H1 (cell line): ENCODE results near the gene SPCS3. TPM values are rescaled to one million over a fixed set of nuclear protein-coding genes. Genes with fewer than 3 reads are reported as not detected.
"Not testable (repeated sequence)": the region's sequence is repeated elsewhere in the genome, so short reads cannot be mapped to it uniquely, and the experiment has no call there.

Experiments used
- CTCF ChIA-PET: fragments of 300-600 bp; sonication (Branson Sonifier 250); formaldehyde crosslinking; loops from one replicate; lab custom pipeline; 2021; ENCODE audit not compliant: partially characterized antibody; lab: Charles Lee
- POLR2A ChIA-PET: fragments of 300-600 bp; sonication (Branson Sonifier 250); formaldehyde crosslinking; loops from one replicate; lab custom pipeline; 2021; ENCODE audit warnings: inconsistent platforms; ENCODE audit not compliant: partially characterized antibody; lab: Charles Lee
- DNase-seq, 2 experiments: peaks; one replicate each; pipeline versions ENCODE4 v3.0.0 to v3.0.0-alpha.2; 2010 to 2022; ENCODE audit warnings: low spot score in 2 of 2, low read depth in 1 of 2, mixed read lengths in 1 of 2
- FAIRE-seq: peaks from 2 replicates; lab custom pipeline; 2011; peaks lifted over from hg19 to GRCh38; lab: Jason Lieb, UNC
- H2AFZ ChIP-seq: 2 replicates; pipeline ENCODE4 v1.8.1; 2012; ENCODE audit warnings: low read length, inconsistent platforms
- H2AK5ac ChIP-seq: 2 replicates; pipeline ENCODE4 v1.6.1; 2013; ENCODE audit warnings: low read depth, low read length
- H2BK120ac ChIP-seq: replicated peaks from 2 replicates; pipeline ENCODE3; 2013; ENCODE audit warnings: low read depth, low read length, inconsistent platforms
- H2BK12ac ChIP-seq: 2 replicates; pipeline ENCODE4 v1.6.1; 2013; ENCODE audit warnings: low read depth, low read length
- H2BK15ac ChIP-seq: 2 replicates; pipeline ENCODE4 v1.6.1; 2013; ENCODE audit warnings: low read length
- H2BK20ac ChIP-seq: 2 replicates; pipeline ENCODE4 v1.6.1; 2013; ENCODE audit warnings: low read length
- H2BK5ac ChIP-seq: 2 replicates; pipeline ENCODE4 v1.6.1; 2013; ENCODE audit warnings: low read depth, low read length
- H3K14ac ChIP-seq: 2 replicates; pipeline ENCODE4 v1.6.1; 2013; ENCODE audit warnings: inconsistent platforms; ENCODE audit not compliant: insufficient read length
- H3K18ac ChIP-seq: 2 replicates; pipeline ENCODE4 v1.6.1; 2013; ENCODE audit warnings: low read length; ENCODE audit errors: extremely low read depth
- H3K23ac ChIP-seq: 2 replicates; pipeline ENCODE4 v1.6.1; 2013; ENCODE audit warnings: inconsistent platforms; ENCODE audit not compliant: insufficient read length
- H3K23me2 ChIP-seq: 2 replicates; pipeline ENCODE4 v1.6.1; 2013; ENCODE audit warnings: low read depth, low read length
- H3K27ac ChIP-seq: 2 replicates; pipeline ENCODE4 v1.6.1; 2011; ENCODE audit warnings: low read depth, low read length, inconsistent platforms
- H3K27me3 ChIP-seq, 4 experiments: replicated peaks in 1 of 4; 1 replicate in 1 of 4; 2 replicates in 3 of 4; pipeline versions ENCODE4 v1.6.1 to v1.8.1; 2011 to 2013; ENCODE audit warnings: low read length in 3 of 4, mild to moderate bottlenecking in 3 of 4, inconsistent platforms in 2 of 4, mixed read lengths in 2 of 4, moderate library complexity in 1 of 4; ENCODE audit not compliant: control insufficient read depth in 3 of 4, insufficient read depth in 3 of 4; ENCODE audit errors: extremely low read depth in 1 of 4
- H3K36me3 ChIP-seq, 4 experiments: 2 replicates each; pipeline versions ENCODE4 v1.6.1 to v1.8.1; 2011 to 2013; ENCODE audit warnings: mild to moderate bottlenecking in 4 of 4, low read length in 3 of 4, moderate library complexity in 2 of 4, control low read depth in 1 of 4, inconsistent platforms in 1 of 4; ENCODE audit not compliant: insufficient read depth in 4 of 4, control insufficient read depth in 2 of 4
- H3K4ac ChIP-seq: replicated peaks from 2 replicates; pipeline ENCODE3; 2013; ENCODE audit warnings: low read length, low read depth, mixed read lengths, inconsistent platforms; ENCODE audit not compliant: insufficient read length
- H3K4me1 ChIP-seq, 4 experiments: replicated peaks in 1 of 4; 1 replicate in 1 of 4; 2 replicates in 3 of 4; pipeline versions ENCODE4 v1.6.1 to v1.8.1; 2011 to 2013; ENCODE audit warnings: low read length in 3 of 4, inconsistent platforms in 2 of 4, mixed read lengths in 1 of 4; ENCODE audit not compliant: insufficient read depth in 4 of 4, control insufficient read depth in 3 of 4
- H3K4me2 ChIP-seq, 2 experiments: 2 replicates each; pipeline versions ENCODE4 v1.6.1 to v1.8.1; 2011 to 2013; ENCODE audit warnings: low read depth in 2 of 2, low read length in 2 of 2, control low read depth in 1 of 2, inconsistent platforms in 1 of 2, mild to moderate bottlenecking in 1 of 2; ENCODE audit not compliant: insufficient read depth in 1 of 2
- H3K4me3 ChIP-seq, 4 experiments: fragments of 200-600, 300-600 bp in 1 of 4; sonication (generic), shearing (Covaris generic), sonication (Bioruptor Twin) in 1 of 4; 2 replicates each; pipeline versions ENCODE4 v1.5.1 to v1.8.1; 2011 to 2016; ENCODE audit warnings: low read length in 4 of 4, low read depth in 3 of 4, control low read depth in 2 of 4, inconsistent platforms in 2 of 4, mild to moderate bottlenecking in 2 of 4, mixed read lengths in 1 of 4, moderate library complexity in 1 of 4; ENCODE audit not compliant: insufficient read depth in 2 of 4; ENCODE audit errors: extremely low read depth in 1 of 4
- H3K56ac ChIP-seq: replicated peaks from 2 replicates; pipeline ENCODE3; 2013; ENCODE audit warnings: low read depth, mild to moderate bottlenecking, mixed read lengths, low read length, inconsistent platforms; ENCODE audit not compliant: insufficient read length
- H3K79me1 ChIP-seq: 2 replicates; pipeline ENCODE4 v1.6.1; 2013; ENCODE audit warnings: low read depth, low read length, control low read depth
- H3K79me2 ChIP-seq, 2 experiments: 2 replicates each; pipeline versions ENCODE4 v1.6.1 to v1.8.1; 2012 to 2013; ENCODE audit warnings: low read length in 2 of 2, mild to moderate bottlenecking in 2 of 2, inconsistent platforms in 1 of 2; ENCODE audit not compliant: insufficient read depth in 2 of 2, control insufficient read depth in 1 of 2
- H3K9ac ChIP-seq, 4 experiments: replicated peaks in 1 of 4; 1 replicate in 1 of 4; 2 replicates in 3 of 4; pipeline versions ENCODE4 v1.6.1 to v1.8.1; 2011 to 2013; ENCODE audit warnings: low read depth in 3 of 4, low read length in 3 of 4, control low read depth in 2 of 4, mild to moderate bottlenecking in 2 of 4, moderate library complexity in 2 of 4, inconsistent platforms in 1 of 4; ENCODE audit errors: extremely low read depth in 1 of 4
- H3K9me3 ChIP-seq, 2 experiments: 2 replicates each; pipeline versions ENCODE4 v1.6.1 to v1.8.1; 2012 to 2013; ENCODE audit warnings: mild to moderate bottlenecking in 2 of 2, moderate library complexity in 2 of 2, control low read depth in 1 of 2, inconsistent platforms in 1 of 2, low read depth in 1 of 2, low read length in 1 of 2, mixed read lengths in 1 of 2; ENCODE audit not compliant: insufficient read depth in 2 of 2
- H4K20me1 ChIP-seq, 2 experiments: replicated peaks in 1 of 2; 2 replicates each; pipeline versions ENCODE3 to v1.8.1; 2011 to 2013; ENCODE audit warnings: inconsistent platforms in 2 of 2, low read length in 2 of 2, mild to moderate bottlenecking in 1 of 2; ENCODE audit not compliant: insufficient read depth in 2 of 2, control insufficient read depth in 1 of 2
- H4K5ac ChIP-seq: 2 replicates; pipeline ENCODE4 v1.6.1; 2013; ENCODE audit warnings: low read length, low read depth, mixed read lengths, inconsistent platforms; ENCODE audit not compliant: insufficient read length
- H4K8ac ChIP-seq: 2 replicates; pipeline ENCODE4 v1.8.0; 2013; ENCODE audit warnings: mild to moderate bottlenecking, moderate library complexity, low read length, inconsistent platforms; ENCODE audit not compliant: insufficient read depth; ENCODE audit errors: extremely low read depth
- H4K91ac ChIP-seq: replicated peaks from 2 replicates; pipeline ENCODE3; 2013; ENCODE audit warnings: low read length, mixed read lengths, inconsistent platforms; ENCODE audit not compliant: insufficient read length
- WGBS, 2 experiments: shearing (Covaris generic) in 1 of 2; methylation state at CpG; one replicate each; pipeline versions ENCODE4 v1.1.6 to v1.1.7; 2013 to 2015; ENCODE audit warnings: low lambda C conversion rate in 2 of 2, mixed read lengths in 2 of 2, inconsistent platforms in 1 of 2, low coverage in 1 of 2, missing lambda C conversion rate in 1 of 2; ENCODE audit not compliant: insufficient replicate concordance in 2 of 2, insufficient coverage in 1 of 2, insufficient read length in 1 of 2; ENCODE audit errors: extremely low coverage in 1 of 2, missing lambda C conversion rate in 1 of 2; 5-methylcytosine and 5-hydroxymethylcytosine counted together
- polyA plus RNA-seq, 7 experiments: library from polyadenylated mRNA; depleted of rRNA in 3 of 7; stranded (reverse) in 5 of 7; unstranded in 2 of 7; fragments of >200 nt in 5 of 7; fragments of 200-250 nt in 2 of 7; gene quantifications; 1 replicate in 5 of 7; 2 replicates in 1 of 7; 4 replicates in 1 of 7; pipeline versions ENCODE4 v1.2.1 to v1.2.3, GENCODE V29; 2011 to 2013; ENCODE audit warnings: missing spikeins in 2 of 7, mixed read lengths in 2 of 7
- total RNA-seq: library from RNA; stranded (reverse); fragmentation: NEBNext Ultra II Directional; extraction: Animal tissue kit (Norgen Biotek cat#: 25700); gene quantifications from 2 replicates; pipeline ENCODE4 v1.2.1, GENCODE V29; 2021

Gene SPCS3
- total and polyA plus RNA-seq, 2 of the 8 experiments (the other 6 are each of a cell fraction or from before 2014, with no cell fraction given) = 18.4 to 117 TPM

DNA sequence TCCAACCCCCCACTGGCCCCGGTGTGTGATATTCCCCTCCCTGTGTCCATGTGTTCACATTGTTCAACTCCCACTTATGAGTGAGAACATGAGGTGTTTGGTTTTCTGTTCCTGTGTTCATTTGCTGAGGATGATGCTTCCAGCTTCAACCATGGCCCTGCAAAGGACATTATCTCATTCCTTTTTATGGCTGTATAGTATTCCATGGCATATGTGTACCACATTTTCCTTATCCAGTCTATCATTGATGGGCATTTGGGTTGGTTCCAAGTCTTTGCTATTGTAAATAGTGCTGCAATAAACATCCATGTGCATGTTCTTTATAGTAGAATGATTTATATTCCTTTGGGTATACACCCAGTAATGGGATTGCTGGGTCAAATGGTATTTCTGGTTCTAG is 40.2 kb upstream of the SPCS3 start:
- H2BK20ac ChIP-seq, H3K79me1 ChIP-seq, H2AFZ ChIP-seq, H3K23me2 ChIP-seq, H2BK12ac ChIP-seq, H3K79me2 ChIP-seq, H2BK15ac ChIP-seq, H3K9me3 ChIP-seq, DNase-seq, H3K9ac ChIP-seq, H3K27me3 ChIP-seq, H3K14ac ChIP-seq, H3K4me1 ChIP-seq, H3K56ac ChIP-seq, H3K23ac ChIP-seq, H2BK120ac ChIP-seq, FAIRE-seq, CTCF ChIA-PET, H2AK5ac ChIP-seq, POLR2A ChIA-PET, H3K4me2 ChIP-seq, H3K18ac ChIP-seq, H4K91ac ChIP-seq, H3K4ac ChIP-seq, H3K36me3 ChIP-seq, H4K5ac ChIP-seq, H4K8ac ChIP-seq, H3K27ac ChIP-seq, H2BK5ac ChIP-seq, H3K4me3 ChIP-seq, H4K20me1 ChIP-seq: not testable (repeated sequence)
- 89% methylated on average over 1 of the region's 1 CpG; no CpG with 5 or more reads in 1 of the 2 experiments for WGBS, 2 experiments
